Natural killer cell (primary cell): ENCODE results near the gene SERPINB10. TPM values are rescaled to one million over a fixed set of nuclear protein-coding genes. Genes with fewer than 3 reads are reported as not detected.
"Not testable (repeated sequence)": the region's sequence is repeated elsewhere in the genome, so short reads cannot be mapped to it uniquely, and the experiment has no call there.

Source experiments
- ATAC-seq, 3 donors: fragments of 150-1000 bp in 2 of 3; fragments of 200-7000 bp in 1 of 3; cut with Tn5 transposase; 1 replicate in 1 of 3; 2 replicates in 2 of 3; pipeline ENCODE4 v1.10.0; 2021; ENCODE audit warnings: mild to moderate bottlenecking in 2 of 3, moderate library complexity in 2 of 3
- DNase-seq, 2 donors: peaks; one replicate each; pipeline versions ENCODE4 v3.0.0 to v3.0.0-alpha.2; 2013 to 2021; ENCODE audit warnings: mixed read lengths in 1 of 2
- H3K27ac ChIP-seq: one replicate; pipeline ENCODE4 v1.5.1; 2013; ENCODE audit warnings: mild to moderate bottlenecking, low read length
- H3K27me3 ChIP-seq: one replicate; pipeline ENCODE4 v1.6.1; 2013; ENCODE audit warnings: low read length; ENCODE audit not compliant: control insufficient read depth, insufficient read depth
- H3K36me3 ChIP-seq: one replicate; pipeline ENCODE4 v1.6.1; 2013; ENCODE audit warnings: low read length; ENCODE audit not compliant: control insufficient read depth, insufficient read depth
- H3K4me1 ChIP-seq: one replicate; pipeline ENCODE4 v1.6.1; 2013; ENCODE audit warnings: low read length; ENCODE audit not compliant: control insufficient read depth, insufficient read depth
- H3K4me3 ChIP-seq: one replicate; pipeline ENCODE4 v1.5.1; 2013; ENCODE audit warnings: low read length
- H3K9me3 ChIP-seq: one replicate; pipeline ENCODE4 v1.6.1; 2013; ENCODE audit warnings: low read length; ENCODE audit not compliant: control insufficient read depth, insufficient read depth
- H3K27ac Mint-ChIP-seq, 2 donors: one replicate each; pipeline ENCODE4 v1.8.0; 2022; ENCODE audit warnings: mild to moderate bottlenecking in 2 of 2, mixed read lengths in 2 of 2, moderate library complexity in 1 of 2
- H3K27me3 Mint-ChIP-seq, 2 donors: one replicate each; pipeline ENCODE4 v1.8.0; 2022; ENCODE audit warnings: low read depth in 2 of 2, mixed read lengths in 2 of 2
- H3K36me3 Mint-ChIP-seq: one replicate; pipeline ENCODE4 v1.8.0; 2022; ENCODE audit warnings: mixed read lengths
- H3K4me1 Mint-ChIP-seq, 2 donors: one replicate each; pipeline ENCODE4 v1.8.0; 2022; ENCODE audit warnings: mixed read lengths in 2 of 2
- H3K4me3 Mint-ChIP-seq: one replicate; pipeline ENCODE4 v1.8.0; 2022; ENCODE audit warnings: mild to moderate bottlenecking, moderate library complexity, mixed read lengths
- H3K9me3 Mint-ChIP-seq, 2 donors: one replicate each; pipeline ENCODE4 v1.8.0; 2022; ENCODE audit warnings: mixed read lengths in 2 of 2
- CTCF ChIP-seq: fragments of 200-600 bp; IDR thresholded peaks from one replicate; pipeline ENCODE4 v1.8.0; 2022; ENCODE audit warnings: antibody characterized with exemption
- WGBS: methylation state at CpG from one replicate; pipeline ENCODE4 v1.1.7; 2013; ENCODE audit warnings: missing lambda C conversion rate; ENCODE audit not compliant: insufficient coverage; 5-methylcytosine and 5-hydroxymethylcytosine counted together
- intact Hi-C: fragments of 100-400 bp; cut with micrococcal nuclease; formaldehyde crosslinking; loops from one replicate; pipeline ENCODE4 v1.14.2; 2022
- total RNA-seq, 4 donors: library from RNA; stranded (reverse); fragments of 120-200 nt in 1 of 4; gene quantifications; one replicate each; pipeline versions ENCODE4 v1.2.3 to v1.2.4, GENCODE V29; 2013 to 2022

The SERPINB10 gene
- total RNA-seq, 3 donors from 2014 or later (not counting 1 experiment from before 2014, with no cell fraction given), result 0.43 TPM; not detected in 2

DNA sequence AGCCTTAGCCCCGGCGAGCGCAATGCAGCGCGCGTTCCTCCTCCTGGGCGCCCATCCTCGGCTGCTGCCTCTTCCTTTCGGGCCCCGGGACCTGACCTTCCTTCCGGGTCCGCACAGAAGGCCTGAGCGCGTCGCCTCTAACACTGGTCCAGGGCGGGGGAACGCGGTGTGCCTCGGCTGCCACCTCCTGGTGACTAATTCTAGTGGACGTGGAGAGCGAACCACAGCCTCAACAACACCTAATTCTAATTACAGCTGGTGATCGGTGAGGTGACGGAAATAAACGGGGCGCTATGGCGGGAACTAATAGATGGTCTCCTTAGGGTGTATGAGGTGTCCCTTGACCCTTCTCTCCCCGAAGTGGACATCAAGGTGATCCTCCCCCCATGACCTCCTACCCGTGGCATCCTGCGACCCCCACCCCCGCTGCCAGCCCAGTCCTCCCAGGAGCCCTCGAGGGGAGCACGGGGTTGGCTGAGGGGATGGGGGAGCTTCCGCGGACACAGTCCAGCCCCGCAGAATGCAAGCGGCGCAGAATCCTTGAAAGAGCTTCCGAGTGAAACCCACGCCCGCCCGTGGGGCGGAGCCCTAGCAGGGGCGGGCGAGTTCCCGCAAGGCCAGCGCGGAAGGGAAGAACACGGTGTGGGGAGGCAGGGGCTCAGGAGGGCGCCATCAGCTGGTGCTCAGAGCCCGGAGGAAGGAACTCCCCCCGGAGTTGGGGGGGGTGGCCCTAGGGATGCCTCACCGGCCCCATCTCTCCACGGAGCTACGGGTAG, 28.6 kb downstream of the SERPINB10 start:
- under 1% methylated on average over 45 of the region's 54 CpGs for WGBS
- H3K27ac ChIP-seq, result no peak overlapping the region
- peak; percentile 41 for TF ChIP-seq CTCF
- H3K4me1 Mint-ChIP-seq, result peaks cover 5 to 7% of the 10 kb centered on the region in 2 donors
- H3K27me3 Mint-ChIP-seq, result no peaks in the 10 kb centered on the region
- peaks cover 13% of the 10 kb centered on the region for H3K4me1 ChIP-seq
- peak overlapping the region; percentile 59 for H3K4me3 ChIP-seq
- no peaks in the 10 kb centered on the region for H3K36me3 ChIP-seq
- H3K36me3 Mint-ChIP-seq, result no peaks in the 10 kb centered on the region
- ATAC-seq (peak; percentile 89 to 94 (median 90)), DNase-seq (peak; percentile 46 to 75)
- H3K9me3 ChIP-seq, result no peaks in the 10 kb centered on the region
- H3K27me3 ChIP-seq, result no peaks in the 10 kb centered on the region
- no peaks in the 10 kb centered on the region for H3K9me3 Mint-ChIP-seq
- peak overlapping the region in 1 of 2 donors; percentile 44 for H3K27ac Mint-ChIP-seq
- H3K4me3 Mint-ChIP-seq, result peak overlapping the region; percentile 77
- intact Hi-C loops, result loop anchor here (1.0 kb wide), 1 partner anchor 418 kb away; no protein-coding TSS in a partner anchor

DNA sequence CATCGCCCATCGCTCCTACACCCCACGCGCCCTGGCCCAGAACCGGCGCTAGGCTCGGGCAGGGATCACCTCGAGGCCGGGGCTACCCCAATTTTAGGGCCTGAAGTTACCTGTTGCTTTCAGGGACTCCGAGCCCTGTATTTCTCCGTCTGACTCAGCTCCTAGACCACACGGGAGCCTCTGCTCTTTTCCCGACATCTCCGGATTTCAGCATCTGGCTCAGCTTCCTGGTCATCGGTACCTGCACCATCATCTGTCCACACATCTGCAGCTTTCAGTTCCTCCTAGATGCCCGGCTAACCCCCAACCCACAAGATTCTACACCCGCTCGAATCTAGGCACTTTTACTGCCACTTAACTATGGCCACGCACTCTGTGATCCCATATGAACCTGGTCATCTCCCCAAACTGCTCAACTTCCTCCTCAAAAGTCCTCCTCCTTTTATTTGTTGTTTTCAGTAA, 29.2 kb downstream of the SERPINB10 start:
- Histone ChIP-seq H3K4me1 (peaks cover 13% of the 10 kb centered on the region), H3K9me3 (no peaks in the 10 kb centered on the region), H3K27me3 (no peaks in the 10 kb centered on the region), H3K4me3 (peak overlapping the region; percentile 59), H3K27ac (no peak overlapping the region), H3K36me3 (no peaks in the 10 kb centered on the region)
- intact Hi-C loops, result loop anchor here (1.0 kb wide), 1 partner anchor 419 kb away; no protein-coding TSS in a partner anchor
- Mint-ChIP-seq H3K27ac (no peak overlapping the region), H3K36me3 (no peaks in the 10 kb centered on the region), H3K4me1 (peaks cover 5 to 7% of the 10 kb centered on the region in 2 donors), H3K27me3 (no peaks in the 10 kb centered on the region), H3K4me3 (no peak overlapping the region), H3K9me3 (no peaks in the 10 kb centered on the region)
- ATAC-seq (no peak), DNase-seq (no peak)
- WGBS, result 53% methylated on average over 19 of the region's 19 CpGs
- TF ChIP-seq CTCF, result no peak

- intact Hi-C loops, result no loop called here
- H3K36me3 ChIP-seq, result no peaks in the 10 kb centered on the region
- WGBS, result 93% methylated on average over 8 of the region's 8 CpGs
- Mint-ChIP-seq H3K4me3 (no peak overlapping the region), H3K27me3 (peaks cover 19 to 24% of the 10 kb centered on the region in 2 donors), H3K9me3 (no peaks in the 10 kb centered on the region), H3K4me1 (peaks cover 5 to 7% of the 10 kb centered on the region in 2 donors), H3K36me3 (no peaks in the 10 kb centered on the region), H3K27ac (no peak overlapping the region)
- H3K4me3 ChIP-seq, result no peak overlapping the region
- no peak overlapping the region for H3K27ac ChIP-seq
- DNase-seq (no peak), ATAC-seq (no peak)
- TF ChIP-seq CTCF, result no peak
- peaks cover 13% of the 10 kb centered on the region for H3K4me1 ChIP-seq
- H3K9me3 ChIP-seq, result no peaks in the 10 kb centered on the region
- no peaks in the 10 kb centered on the region for H3K27me3 ChIP-seq
Measured at GRCh38 chr18:63940008-63940407, 32.2 kb downstream of the SERPINB10 start.

- WGBS, result 93% methylated on average over 17 of the region's 17 CpGs
- H3K36me3 Mint-ChIP-seq, H3K27ac ChIP-seq, H3K4me3 Mint-ChIP-seq, H3K4me3 ChIP-seq, intact Hi-C loops, DNase-seq, H3K27ac Mint-ChIP-seq, H3K36me3 ChIP-seq, H3K9me3 ChIP-seq, H3K27me3 ChIP-seq, ATAC-seq, H3K4me1 Mint-ChIP-seq, H3K9me3 Mint-ChIP-seq: not testable (repeated sequence)
- peaks cover 13% of the 10 kb centered on the region for H3K4me1 ChIP-seq
- peaks cover 20 to 24% of the 10 kb centered on the region in 2 donors for H3K27me3 Mint-ChIP-seq
Measured at GRCh38 chr18:63940543-63941050, 32.8 kb downstream of the SERPINB10 start.
